Osteocyte (in vitro differentiated cells): ENCODE data around the gene MCF2. TPM values are rescaled to one million over a fixed set of nuclear protein-coding genes. Genes with fewer than 3 reads are reported as not detected.

ENCODE experiments used
- DNase-seq: peaks from one replicate; pipeline ENCODE4 v3.0.0; 2021; ENCODE audit warnings: mixed read lengths; ENCODE audit not compliant: unreplicated experiment; ENCODE audit errors: extremely low spot score
- H3K27ac Mint-ChIP-seq: one replicate; pipeline ENCODE4 v1.8.0; 2021; ENCODE audit warnings: mild to moderate bottlenecking, mixed read lengths; ENCODE audit not compliant: unreplicated experiment
- H3K27me3 Mint-ChIP-seq: one replicate; pipeline ENCODE4 v1.8.0; 2021; ENCODE audit warnings: mixed read lengths; ENCODE audit not compliant: unreplicated experiment
- H3K36me3 Mint-ChIP-seq: one replicate; pipeline ENCODE4 v1.8.0; 2021; ENCODE audit warnings: mixed read lengths; ENCODE audit not compliant: unreplicated experiment
- H3K4me1 Mint-ChIP-seq: one replicate; pipeline ENCODE4 v1.8.0; 2021; ENCODE audit warnings: mixed read lengths; ENCODE audit not compliant: unreplicated experiment
- H3K4me3 Mint-ChIP-seq: one replicate; pipeline ENCODE4 v1.8.0; 2021; ENCODE audit warnings: mild to moderate bottlenecking, moderate library complexity, mixed read lengths; ENCODE audit not compliant: unreplicated experiment
- H3K9me3 Mint-ChIP-seq: one replicate; pipeline ENCODE4 v1.8.0; 2021; ENCODE audit warnings: mixed read lengths; ENCODE audit not compliant: unreplicated experiment
- total RNA-seq: library from RNA; stranded (reverse); gene quantifications from 2 replicates; pipeline ENCODE4 v1.2.1, GENCODE V29; 2021
- TF ChIP-seq, protein P1 (sequence below): fragments of 200-600 bp; sonication (generic); IDR thresholded peaks from 2 replicates; pipeline ENCODE4 v1.5.0; 2021; ENCODE audit warnings: antibody characterized with exemption, mild to moderate bottlenecking, moderate library complexity

MCF2 gene
- total RNA-seq, 1 donor from 2014 or later: not detected

DNA sequence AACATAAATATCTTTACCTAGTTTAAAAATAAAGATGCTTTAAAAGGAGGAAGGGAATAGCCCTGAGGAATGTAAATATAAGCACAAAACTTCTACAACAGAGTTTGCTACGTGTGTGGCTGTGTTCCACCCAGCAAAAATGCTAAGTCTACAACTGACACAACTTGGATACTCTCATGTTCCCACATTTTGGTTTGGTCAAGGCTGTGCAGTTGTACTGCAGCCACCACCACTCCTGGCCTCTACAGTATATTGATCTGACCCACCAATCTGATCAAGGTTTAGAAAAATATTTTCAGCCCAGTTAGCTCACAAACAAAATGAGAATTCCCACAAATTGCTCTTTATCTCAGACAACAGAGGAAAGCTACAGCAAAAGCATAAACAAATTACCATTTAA is 165.3 kb downstream of the MCF2 start:
- Mint-ChIP-seq H3K4me3 (no peak overlapping the region), H3K36me3 (no peaks in the 10 kb centered on the region), H3K27ac (no peak overlapping the region), H3K27me3 (no peaks in the 10 kb centered on the region), H3K9me3 (peaks cover 6% of the 10 kb centered on the region), H3K4me1 (no peaks in the 10 kb centered on the region)
- TF ChIP-seq, protein P1, sequence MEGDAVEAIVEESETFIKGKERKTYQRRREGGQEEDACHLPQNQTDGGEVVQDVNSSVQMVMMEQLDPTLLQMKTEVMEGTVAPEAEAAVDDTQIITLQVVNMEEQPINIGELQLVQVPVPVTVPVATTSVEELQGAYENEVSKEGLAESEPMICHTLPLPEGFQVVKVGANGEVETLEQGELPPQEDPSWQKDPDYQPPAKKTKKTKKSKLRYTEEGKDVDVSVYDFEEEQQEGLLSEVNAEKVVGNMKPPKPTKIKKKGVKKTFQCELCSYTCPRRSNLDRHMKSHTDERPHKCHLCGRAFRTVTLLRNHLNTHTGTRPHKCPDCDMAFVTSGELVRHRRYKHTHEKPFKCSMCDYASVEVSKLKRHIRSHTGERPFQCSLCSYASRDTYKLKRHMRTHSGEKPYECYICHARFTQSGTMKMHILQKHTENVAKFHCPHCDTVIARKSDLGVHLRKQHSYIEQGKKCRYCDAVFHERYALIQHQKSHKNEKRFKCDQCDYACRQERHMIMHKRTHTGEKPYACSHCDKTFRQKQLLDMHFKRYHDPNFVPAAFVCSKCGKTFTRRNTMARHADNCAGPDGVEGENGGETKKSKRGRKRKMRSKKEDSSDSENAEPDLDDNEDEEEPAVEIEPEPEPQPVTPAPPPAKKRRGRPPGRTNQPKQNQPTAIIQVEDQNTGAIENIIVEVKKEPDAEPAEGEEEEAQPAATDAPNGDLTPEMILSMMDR: no peak
- DNase-seq: no peak

GRCh38 chrX:139538907-139539790 is 168.8 kb downstream of the MCF2 start:
- Mint-ChIP-seq H3K9me3 (no peaks in the 10 kb centered on the region), H3K4me3 (no peak overlapping the region), H3K27me3 (no peaks in the 10 kb centered on the region), H3K36me3 (no peaks in the 10 kb centered on the region), H3K4me1 (no peaks in the 10 kb centered on the region), H3K27ac (no peak overlapping the region)
- no peak for DNase-seq
- TF ChIP-seq, protein P1: no peak

DNA sequence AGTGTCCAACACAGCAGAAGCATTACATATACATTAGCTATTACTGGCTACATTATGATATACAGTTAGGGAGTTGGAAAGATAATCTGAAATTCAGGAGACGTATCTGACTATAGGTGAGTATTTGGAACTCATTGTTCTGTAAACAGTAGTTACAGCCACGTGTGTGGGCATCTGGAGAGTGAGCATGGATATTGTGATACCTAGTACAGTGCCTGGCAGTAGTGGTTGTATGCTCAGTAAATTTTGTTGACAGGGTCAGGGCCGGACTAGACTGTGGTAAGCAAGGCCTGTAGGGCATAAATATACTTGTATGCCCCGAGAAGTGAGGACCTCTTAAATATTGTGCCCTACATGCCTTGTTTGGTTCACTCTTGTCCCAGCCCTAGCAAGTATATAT is 174.5 kb downstream of the MCF2 start:
- H3K4me1 Mint-ChIP-seq: no peaks in the 10 kb centered on the region
- H3K27ac Mint-ChIP-seq: no peak overlapping the region
- H3K36me3 Mint-ChIP-seq: no peaks in the 10 kb centered on the region
- no peak overlapping the region for H3K4me3 Mint-ChIP-seq
- no peaks in the 10 kb centered on the region for H3K27me3 Mint-ChIP-seq
- H3K9me3 Mint-ChIP-seq: peaks cover 9% of the 10 kb centered on the region
- DNase-seq: no peak
- TF ChIP-seq, protein P1: no peak

- Mint-ChIP-seq H3K4me1 (no peaks in the 10 kb centered on the region), H3K27ac (no peak overlapping the region), H3K27me3 (no peaks in the 10 kb centered on the region), H3K4me3 (no peak overlapping the region), H3K36me3 (no peaks in the 10 kb centered on the region), H3K9me3 (peaks cover 9% of the 10 kb centered on the region)
- TF ChIP-seq, protein P1: no peak
- DNase-seq: no peak
Observed at GRCh38 chrX:139532834-139533233, 175.1 kb downstream of the MCF2 start.

Other genes with a start within 250 kb of the MCF2 start
- gene F9, start 177.4 kb downstream of the MCF2 start, total RNA-seq: not detected in 2 replicates
- gene ATP11C, start 224.9 kb upstream of the MCF2 start, total RNA-seq: 24.1 and 26.2 TPM in 2 replicates